ENCODE measurements around the gene SFSWAP. TPM values are rescaled to one million over a fixed set of nuclear protein-coding genes. Genes with fewer than 3 reads are reported as not detected.

Gene SFSWAP
- polyA plus RNA-seq, 3 donors: 7.3 to 33.0 (median 10.7) TPM

DNA sequence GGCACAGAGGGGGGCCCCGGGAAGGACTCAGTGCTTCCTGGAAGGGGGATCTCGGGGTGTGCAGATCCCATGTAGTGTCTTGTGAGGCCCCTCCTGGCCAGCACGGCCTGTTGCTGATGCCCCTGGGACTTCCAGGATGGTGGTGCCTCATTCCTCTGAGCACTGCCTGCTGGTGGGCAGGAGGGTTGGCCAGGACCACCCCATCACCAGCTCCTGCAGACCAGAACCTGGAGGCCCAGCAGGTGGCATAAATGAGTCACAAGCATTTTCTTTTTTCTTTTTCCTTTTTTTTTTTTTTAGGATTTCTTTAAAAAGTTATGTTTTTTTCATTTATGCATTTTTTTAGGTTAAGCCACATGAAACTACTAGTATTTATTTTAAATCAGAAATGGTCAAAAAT, 125.3 kb downstream of the SFSWAP start:
- H2AFZ ChIP-seq (ENCODE audit: insufficient read depth, low read depth, low read length, poor library complexity, severe bottlenecking): no peak overlapping the region
- H4K20me1 ChIP-seq (ENCODE audit: insufficient read depth, low read length): peaks cover 69% of the 10 kb centered on the region
- H3K36me3 ChIP-seq (replicated peaks in 1 of 2; ENCODE audit: control insufficient read depth in 1 of 2, insufficient read depth in 2 of 2, low read length in 2 of 2): peaks cover 18 to 36% of the 10 kb centered on the region in 2 donors
- H3K4me3 Mint-ChIP-seq: no peak overlapping the region
- TF ChIP-seq, protein P1, sequence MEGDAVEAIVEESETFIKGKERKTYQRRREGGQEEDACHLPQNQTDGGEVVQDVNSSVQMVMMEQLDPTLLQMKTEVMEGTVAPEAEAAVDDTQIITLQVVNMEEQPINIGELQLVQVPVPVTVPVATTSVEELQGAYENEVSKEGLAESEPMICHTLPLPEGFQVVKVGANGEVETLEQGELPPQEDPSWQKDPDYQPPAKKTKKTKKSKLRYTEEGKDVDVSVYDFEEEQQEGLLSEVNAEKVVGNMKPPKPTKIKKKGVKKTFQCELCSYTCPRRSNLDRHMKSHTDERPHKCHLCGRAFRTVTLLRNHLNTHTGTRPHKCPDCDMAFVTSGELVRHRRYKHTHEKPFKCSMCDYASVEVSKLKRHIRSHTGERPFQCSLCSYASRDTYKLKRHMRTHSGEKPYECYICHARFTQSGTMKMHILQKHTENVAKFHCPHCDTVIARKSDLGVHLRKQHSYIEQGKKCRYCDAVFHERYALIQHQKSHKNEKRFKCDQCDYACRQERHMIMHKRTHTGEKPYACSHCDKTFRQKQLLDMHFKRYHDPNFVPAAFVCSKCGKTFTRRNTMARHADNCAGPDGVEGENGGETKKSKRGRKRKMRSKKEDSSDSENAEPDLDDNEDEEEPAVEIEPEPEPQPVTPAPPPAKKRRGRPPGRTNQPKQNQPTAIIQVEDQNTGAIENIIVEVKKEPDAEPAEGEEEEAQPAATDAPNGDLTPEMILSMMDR (IDR thresholded peaks at IDR 0.05): peak; percentile 37
- H3K27me3 Mint-ChIP-seq (ENCODE audit: low read depth in 3 of 3): peaks cover 2 to 22% (median 20%) of the 10 kb centered on the region in 3 donors
- H3K4me3 ChIP-seq (replicated peaks in 1 of 3; ENCODE audit: low read depth in 2 of 3, low read length in 3 of 3): no peak overlapping the region
- no peak overlapping the region for H3K27ac Mint-ChIP-seq
- no peak for DNase-seq
- peaks cover 0 to 5% of the 10 kb centered on the region in 2 donors for H3K27me3 ChIP-seq (ENCODE audit: control insufficient read depth in 2 of 2, insufficient read depth in 2 of 2, low read length in 2 of 2)
- peaks cover 4 to 8% of the 10 kb centered on the region in 2 donors for H3K4me1 ChIP-seq (ENCODE audit: control insufficient read depth in 1 of 2, insufficient read depth in 2 of 2, low read length in 2 of 2)
- H3K36me3 Mint-ChIP-seq: peaks cover 29 to 56% of the 10 kb centered on the region in 2 donors
- no peak overlapping the region for H3K4me2 ChIP-seq (replicated peaks; ENCODE audit: extremely low read depth, low read length, poor library complexity, severe bottlenecking)
- H3K4me1 Mint-ChIP-seq: peaks cover 7% of the 10 kb centered on the region
- no peak overlapping the region for H3K27ac ChIP-seq (ENCODE audit: low read depth in 1 of 2, low read length in 2 of 2)
- no peaks in the 10 kb centered on the region for H3K9me3 ChIP-seq (replicated peaks in 1 of 2; ENCODE audit: control insufficient read depth in 1 of 2, insufficient read depth in 1 of 2, low read length in 2 of 2)
- peaks cover 0 to 2% (median 0%) of the 10 kb centered on the region in 7 donors for H3K9me3 Mint-ChIP-seq
- H3K9ac ChIP-seq (ENCODE audit: insufficient read depth, low read length, poor library complexity, severe bottlenecking): no peak overlapping the region
- intact Hi-C loops (cut with micrococcal nuclease): loop anchor here (10.0 kb wide), 3 partner anchors 61 to 921 kb away; no protein-coding TSS in a partner anchor
- H3K79me2 ChIP-seq (ENCODE audit: insufficient read depth, low read length): peaks cover 43% of the 10 kb centered on the region
- 83% methylated on average over 2 of the region's 3 CpGs for WGBS (ENCODE audit: insufficient coverage)

DNA sequence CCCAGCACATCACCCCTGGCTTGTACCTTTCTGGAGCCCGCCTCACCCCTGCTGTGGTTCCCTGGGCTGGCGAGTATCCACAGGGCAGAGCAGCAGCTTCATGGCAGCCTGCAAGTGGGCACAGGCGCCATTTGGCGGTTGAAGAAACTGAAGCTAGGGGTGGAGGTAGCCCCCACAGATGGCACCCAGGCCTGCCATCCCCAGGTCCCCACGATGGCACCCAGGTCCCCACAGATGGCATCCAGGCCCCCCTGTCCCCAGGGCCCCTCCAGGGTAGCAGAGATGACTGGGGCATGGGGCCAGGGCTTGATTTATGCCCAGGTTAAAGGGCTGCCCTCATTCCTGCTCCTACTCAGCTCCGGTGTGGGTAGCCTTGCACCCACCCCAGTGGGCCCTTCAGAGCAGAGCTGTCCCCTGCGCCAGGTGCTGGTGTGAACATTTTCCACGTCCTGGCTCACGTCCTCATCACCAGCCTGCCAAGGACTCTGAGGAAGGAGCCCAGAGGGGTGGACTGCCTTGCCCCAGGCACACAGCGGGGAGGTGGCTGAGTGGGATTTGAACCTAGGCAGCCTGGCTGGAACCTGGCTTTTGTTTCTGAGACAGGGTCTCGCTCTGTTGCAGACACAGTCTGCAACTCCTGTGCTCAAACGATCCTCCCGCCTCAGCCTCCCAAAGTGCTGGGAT, 126.0 kb downstream of the SFSWAP start:
- peaks cover 37% of the 10 kb centered on the region for H3K79me2 ChIP-seq (ENCODE audit: insufficient read depth, low read length)
- H3K27ac ChIP-seq (ENCODE audit: low read depth in 1 of 2, low read length in 2 of 2): no peak overlapping the region
- WGBS (ENCODE audit: insufficient coverage): 78% methylated on average over 10 of the region's 13 CpGs
- H3K27me3 ChIP-seq (ENCODE audit: control insufficient read depth in 2 of 2, insufficient read depth in 2 of 2, low read length in 2 of 2): no peaks in the 10 kb centered on the region
- H3K4me1 ChIP-seq (ENCODE audit: control insufficient read depth in 1 of 2, insufficient read depth in 2 of 2, low read length in 2 of 2): peaks cover 0 to 1% of the 10 kb centered on the region in 2 donors
- intact Hi-C loops (cut with micrococcal nuclease): loop anchor here (10.0 kb wide), 3 partner anchors 62 to 922 kb away; no protein-coding TSS in a partner anchor
- H3K36me3 ChIP-seq (replicated peaks in 1 of 2; ENCODE audit: control insufficient read depth in 1 of 2, insufficient read depth in 2 of 2, low read length in 2 of 2): peaks cover 24 to 43% of the 10 kb centered on the region in 2 donors
- Mint-ChIP-seq H3K27me3 (ENCODE audit: low read depth in 3 of 3) (peaks cover 2 to 15% (median 15%) of the 10 kb centered on the region in 3 donors), H3K4me1 (peaks cover 3% of the 10 kb centered on the region), H3K4me3 (no peak overlapping the region), H3K27ac (no peak overlapping the region), H3K36me3 (peaks cover 34 to 62% of the 10 kb centered on the region in 2 donors), H3K9me3 (peaks cover 0 to 2% (median 0%) of the 10 kb centered on the region in 7 donors)
- no peaks in the 10 kb centered on the region for H3K9me3 ChIP-seq (replicated peaks in 1 of 2; ENCODE audit: control insufficient read depth in 1 of 2, insufficient read depth in 1 of 2, low read length in 2 of 2)
- H3K4me2 ChIP-seq (replicated peaks; ENCODE audit: extremely low read depth, low read length, poor library complexity, severe bottlenecking): no peak overlapping the region
- TF ChIP-seq, protein P1 (IDR thresholded peaks at IDR 0.05): no peak
- peaks cover 63% of the 10 kb centered on the region for H4K20me1 ChIP-seq (ENCODE audit: insufficient read depth, low read length)
- H3K4me3 ChIP-seq (replicated peaks in 1 of 3; ENCODE audit: low read depth in 2 of 3, low read length in 3 of 3): no peak overlapping the region
- H3K9ac ChIP-seq (ENCODE audit: insufficient read depth, low read length, poor library complexity, severe bottlenecking): no peak overlapping the region
- no peak overlapping the region for H2AFZ ChIP-seq (ENCODE audit: insufficient read depth, low read depth, low read length, poor library complexity, severe bottlenecking)
- DNase-seq: no peak

All from CD14-positive monocyte (primary cell).